GM19025 (cell line): Measurements from ENCODE around the gene NLRP10.
A peak's percentile ranks its signal among the peaks of the same experiment; 100 is the strongest.
"Not testable (repeated sequence)": the region's sequence is repeated elsewhere in the genome, so short reads cannot be mapped to it uniquely, and the experiment has no call there.

Source experiments
- ATAC-seq: cut with Tn5 transposase; IDR thresholded peaks from one replicate; pipeline ENCODE4 v1.9.1; 2021; ENCODE audit warnings: mild to moderate bottlenecking, low read depth, moderate library complexity; ENCODE audit not compliant: unreplicated experiment

Gene NLRP10, protein sequence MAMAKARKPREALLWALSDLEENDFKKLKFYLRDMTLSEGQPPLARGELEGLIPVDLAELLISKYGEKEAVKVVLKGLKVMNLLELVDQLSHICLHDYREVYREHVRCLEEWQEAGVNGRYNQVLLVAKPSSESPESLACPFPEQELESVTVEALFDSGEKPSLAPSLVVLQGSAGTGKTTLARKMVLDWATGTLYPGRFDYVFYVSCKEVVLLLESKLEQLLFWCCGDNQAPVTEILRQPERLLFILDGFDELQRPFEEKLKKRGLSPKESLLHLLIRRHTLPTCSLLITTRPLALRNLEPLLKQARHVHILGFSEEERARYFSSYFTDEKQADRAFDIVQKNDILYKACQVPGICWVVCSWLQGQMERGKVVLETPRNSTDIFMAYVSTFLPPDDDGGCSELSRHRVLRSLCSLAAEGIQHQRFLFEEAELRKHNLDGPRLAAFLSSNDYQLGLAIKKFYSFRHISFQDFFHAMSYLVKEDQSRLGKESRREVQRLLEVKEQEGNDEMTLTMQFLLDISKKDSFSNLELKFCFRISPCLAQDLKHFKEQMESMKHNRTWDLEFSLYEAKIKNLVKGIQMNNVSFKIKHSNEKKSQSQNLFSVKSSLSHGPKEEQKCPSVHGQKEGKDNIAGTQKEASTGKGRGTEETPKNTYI

DNA sequence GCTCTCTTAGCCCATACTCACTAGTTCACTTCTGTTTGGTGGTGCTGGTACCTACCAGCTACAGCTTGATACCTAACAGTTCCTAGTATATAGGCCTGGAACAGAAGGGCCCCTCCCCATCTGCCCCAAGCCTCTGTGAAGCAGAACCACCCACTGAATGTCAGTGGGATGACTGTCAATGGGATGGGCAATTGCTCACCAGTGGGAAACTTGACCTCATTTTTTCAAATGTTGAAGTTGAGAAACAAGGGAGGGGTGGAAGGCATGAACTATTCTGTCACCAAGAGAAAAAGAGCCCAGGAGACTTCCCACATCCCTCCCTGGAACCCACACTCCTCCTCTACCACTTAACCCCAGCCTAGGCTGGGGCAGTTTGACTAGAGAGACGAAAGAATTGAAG, at the start of gene NLRP10:
Gene NLRP10 (minus strand): TSS at position 62 of the 400 bp plus-strand sequence. CDS start 1,952 bp downstream, outside the sequence.
- no peak for ATAC-seq

DNA sequence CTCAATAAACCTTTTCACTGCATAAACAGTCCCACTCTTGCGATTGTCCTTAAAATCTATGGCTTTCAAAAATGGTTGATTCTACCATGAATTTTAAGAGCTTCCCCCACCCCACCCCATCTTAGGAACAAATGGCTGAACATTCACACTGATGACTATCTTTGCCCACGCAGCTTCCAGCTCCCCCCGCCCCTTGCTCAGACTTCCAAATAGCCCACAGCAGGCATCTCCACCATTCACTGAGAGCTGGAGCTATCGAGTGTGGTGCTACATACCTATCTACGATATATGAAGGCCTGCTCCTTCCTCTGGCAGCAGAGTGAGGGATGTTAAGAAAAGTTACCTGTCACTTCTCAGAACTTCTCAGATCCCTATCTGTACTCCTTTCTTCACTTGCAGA, 48.6 kb upstream of the NLRP10 start:
- ATAC-seq: no peak

DNA sequence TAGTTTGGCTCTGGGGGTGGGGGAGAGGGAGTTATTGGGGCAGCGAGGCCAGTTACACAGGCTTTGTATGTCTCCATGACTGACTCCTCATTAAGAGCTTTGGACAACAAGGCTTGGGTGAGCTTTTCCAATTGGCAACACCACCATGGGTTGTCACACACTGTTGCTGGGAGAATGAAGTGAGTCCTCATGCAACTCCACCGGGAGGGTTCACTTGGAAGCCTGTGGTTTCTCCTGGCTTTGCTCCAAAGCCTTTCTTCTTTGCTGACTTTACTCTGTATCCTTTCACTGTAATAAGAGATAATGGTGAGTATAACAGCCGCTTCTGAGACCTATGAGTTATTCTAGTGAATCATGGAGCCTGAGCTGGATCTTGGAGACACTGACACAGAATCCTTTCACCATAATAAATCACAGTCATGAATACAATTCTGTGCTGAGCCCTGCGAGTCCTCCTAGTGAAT, 46.8 kb upstream of the NLRP10 start:
- ATAC-seq: no peak

DNA sequence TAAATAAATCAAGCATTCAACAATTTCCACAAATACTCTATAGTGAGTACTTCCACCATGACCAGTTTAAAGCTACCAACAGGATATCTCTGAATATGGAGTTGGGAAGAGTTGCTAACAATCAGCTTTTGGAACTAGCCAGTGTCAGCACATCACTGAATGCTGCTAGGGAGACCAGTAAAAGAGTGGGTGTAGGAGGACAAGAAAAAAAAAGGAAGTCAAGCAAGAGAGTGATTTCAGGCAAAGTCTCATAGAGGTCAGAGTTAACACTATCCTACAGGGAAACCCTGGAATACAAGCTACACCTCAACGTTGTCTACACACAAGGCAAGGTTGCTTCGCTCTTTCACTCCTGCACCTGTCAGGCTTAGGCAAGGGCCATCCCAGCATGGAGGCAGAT, 46.1 kb upstream of the NLRP10 start:
- no peak for ATAC-seq

DNA sequence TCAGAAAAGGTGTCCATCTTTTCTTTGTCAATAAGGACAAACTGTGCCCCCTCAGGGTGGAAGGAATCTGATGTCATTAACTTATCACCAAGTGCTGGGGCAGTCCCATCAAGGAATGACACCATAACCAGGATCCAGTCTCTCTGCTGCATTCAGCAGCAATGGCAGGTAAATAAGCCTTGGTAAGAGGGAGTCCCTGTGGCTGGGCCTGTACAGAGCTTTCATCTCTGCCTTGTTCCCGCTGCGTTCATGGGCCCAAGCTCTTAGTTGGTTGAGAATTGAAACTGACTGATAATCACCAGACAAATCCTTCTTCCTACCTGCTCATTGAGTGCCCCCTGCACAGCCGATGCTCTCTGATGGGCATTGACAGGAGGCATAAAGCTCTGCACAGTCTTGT, 44.6 kb upstream of the NLRP10 start:
- no peak for ATAC-seq

DNA sequence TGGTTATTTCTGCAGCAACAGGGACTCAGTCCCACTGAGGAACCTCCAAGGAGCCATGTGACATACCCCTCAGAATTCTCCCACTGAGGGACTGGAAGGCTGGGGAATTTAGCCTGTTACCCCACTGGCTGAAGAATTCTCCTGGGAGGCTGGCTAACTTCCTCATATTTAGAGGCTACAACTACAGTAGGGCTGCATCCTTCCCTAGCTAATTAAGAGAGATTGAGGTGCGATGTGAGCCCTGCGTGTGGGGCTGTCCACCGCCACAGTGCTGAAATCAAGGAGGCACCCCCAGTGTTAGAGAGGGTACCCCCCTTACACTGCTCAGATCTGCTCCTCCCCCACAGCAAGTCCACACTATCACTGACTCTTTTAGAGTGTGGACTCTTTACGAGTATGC, 43.0 kb upstream of the NLRP10 start:
- ATAC-seq: no peak

DNA sequence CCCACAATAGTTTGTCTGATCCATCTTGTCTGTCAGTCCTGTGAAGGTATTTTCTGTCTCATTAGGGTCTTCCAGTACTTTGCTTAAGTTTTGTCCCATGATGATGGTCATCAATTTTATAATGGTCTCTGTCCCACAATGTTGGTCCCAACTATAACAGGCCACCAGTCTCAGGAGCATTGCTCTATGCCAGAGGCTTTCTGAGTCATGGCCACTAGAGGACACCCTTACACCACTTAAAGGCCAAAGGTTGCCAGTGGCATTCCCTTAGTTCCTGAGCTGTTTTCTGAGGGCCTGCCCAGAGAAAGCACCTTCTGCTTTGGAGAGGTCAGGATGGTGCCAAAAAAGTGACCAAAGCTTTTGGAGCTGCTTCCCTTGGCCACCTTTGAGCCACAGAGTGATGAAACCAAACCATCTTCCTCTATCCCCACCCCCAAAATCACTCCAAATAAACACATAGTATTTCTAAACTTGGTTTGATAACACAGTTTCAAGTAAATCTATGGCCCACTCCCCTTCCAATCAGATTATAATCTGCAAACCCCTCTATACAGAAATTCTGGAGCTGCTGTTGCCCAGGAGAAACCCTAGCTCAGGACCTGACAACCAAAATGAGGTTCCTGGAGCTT, 41.2 kb upstream of the NLRP10 start:
- peak; percentile 77 for ATAC-seq

DNA sequence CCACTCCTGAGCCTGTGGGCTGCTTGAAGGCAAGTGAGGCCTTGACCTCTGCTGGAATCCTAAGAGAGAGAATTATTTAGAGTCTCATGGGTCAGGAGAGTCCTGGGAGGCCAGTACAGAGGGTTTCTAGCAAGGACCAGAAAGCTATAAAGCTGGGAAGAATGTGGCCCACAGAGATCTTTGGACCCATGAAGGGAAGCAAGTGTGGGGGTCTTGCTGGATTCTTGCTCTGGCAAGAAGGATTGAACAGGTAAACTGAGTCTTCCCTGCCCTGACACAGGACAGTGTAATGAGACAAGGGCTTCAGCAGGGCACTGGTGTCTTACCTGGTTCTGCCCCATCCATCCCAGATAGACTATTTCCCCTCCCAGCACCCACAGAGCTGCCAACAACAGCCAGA, 40.3 kb upstream of the NLRP10 start:
- ATAC-seq: no peak

DNA sequence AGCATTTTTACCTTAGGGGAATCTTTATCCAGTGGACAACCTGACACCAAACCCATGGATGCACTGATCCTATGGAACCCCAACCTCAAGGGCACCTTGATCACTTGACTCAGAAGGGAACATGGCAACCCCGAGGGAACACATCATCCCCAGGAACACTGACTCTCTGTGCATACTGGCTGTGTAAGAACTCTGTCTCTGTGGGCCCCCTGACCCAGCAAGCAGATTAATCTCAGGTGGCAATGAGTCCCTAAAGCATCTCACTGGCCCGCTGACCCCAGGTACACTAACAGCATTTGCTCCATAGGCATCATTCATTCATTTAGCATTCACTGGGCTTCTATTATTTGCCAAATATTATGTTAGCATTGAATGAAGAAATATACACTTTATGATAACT, 38.8 kb upstream of the NLRP10 start:
- ATAC-seq: no peak

DNA sequence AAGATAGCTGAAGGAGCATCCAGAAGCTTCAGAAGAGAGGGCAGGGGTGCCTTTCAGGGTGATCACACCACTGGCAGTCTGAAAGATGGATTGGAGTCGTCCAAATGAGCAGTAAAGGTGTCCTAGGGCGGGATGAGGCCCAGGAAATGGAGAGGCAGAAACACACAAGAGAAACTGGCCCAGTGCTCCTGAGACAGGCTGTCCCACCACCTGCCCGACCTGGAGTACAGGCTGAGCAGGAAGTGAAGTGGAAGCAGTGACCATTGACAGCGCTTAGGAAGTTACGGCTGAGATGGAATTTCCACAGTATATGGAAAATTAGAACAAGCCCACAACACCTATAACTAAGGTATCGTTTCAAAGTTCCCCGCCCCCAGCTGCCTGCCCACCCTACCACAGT, 37.9 kb upstream of the NLRP10 start:
- no peak for ATAC-seq

DNA sequence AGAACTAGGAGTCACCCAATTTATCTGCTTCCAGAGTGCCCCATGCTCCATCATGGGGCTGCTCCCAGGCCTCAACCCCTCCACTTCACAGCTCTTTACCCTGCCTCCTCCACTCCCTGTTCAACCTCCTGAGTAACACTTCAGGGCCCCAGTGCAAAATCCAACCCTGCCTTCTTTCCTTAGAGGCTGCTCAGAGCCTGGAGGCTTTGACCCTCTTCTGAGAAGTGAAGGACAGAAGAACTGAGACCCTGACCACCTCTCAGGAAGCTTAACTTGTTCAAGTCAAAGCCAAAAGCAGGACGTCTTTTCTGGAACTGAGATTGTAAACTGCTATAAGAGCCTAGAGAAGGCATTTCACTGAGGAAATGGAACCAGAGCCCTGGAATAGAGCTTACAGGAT, 37.4 kb upstream of the NLRP10 start:
- no peak for ATAC-seq

DNA sequence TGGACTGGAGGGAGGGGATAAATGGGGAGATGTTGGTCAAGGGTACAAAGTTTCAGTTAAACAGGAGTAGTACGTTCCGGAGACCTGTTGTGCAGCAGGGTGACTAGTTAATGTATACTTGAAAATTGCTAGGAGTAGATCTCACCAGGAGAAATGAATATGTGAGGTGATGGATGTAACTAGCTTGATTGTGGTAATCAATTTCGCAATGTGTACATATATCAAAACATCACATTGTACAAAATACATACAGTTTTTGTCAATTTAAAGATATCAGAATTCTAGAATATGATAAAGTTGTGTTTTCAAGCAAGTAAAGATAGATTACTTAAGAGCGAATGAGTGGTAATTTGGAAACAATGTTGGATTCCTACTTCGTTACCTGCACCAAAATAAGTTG, 35.1 kb upstream of the NLRP10 start:
- no peak for ATAC-seq

DNA sequence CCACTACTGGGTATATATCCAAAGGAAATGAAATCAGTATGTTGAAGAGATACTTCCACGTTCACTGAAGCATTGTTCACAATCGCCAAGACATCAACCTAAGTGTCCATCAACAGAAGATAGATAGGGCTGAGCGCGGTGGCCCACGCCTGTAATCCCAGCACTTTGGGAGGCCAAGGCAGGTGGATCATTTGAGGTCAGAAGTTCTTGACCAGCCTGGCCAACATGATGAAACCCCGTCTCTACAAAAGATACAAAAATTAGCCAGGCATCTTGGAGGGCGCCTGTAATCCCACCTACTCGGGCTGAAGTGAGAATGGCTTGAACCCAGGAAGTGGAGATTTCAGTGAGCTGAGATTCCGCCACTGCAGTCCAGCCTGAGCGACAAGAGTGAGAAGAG, 34.5 kb upstream of the NLRP10 start:
- no peak for ATAC-seq

DNA sequence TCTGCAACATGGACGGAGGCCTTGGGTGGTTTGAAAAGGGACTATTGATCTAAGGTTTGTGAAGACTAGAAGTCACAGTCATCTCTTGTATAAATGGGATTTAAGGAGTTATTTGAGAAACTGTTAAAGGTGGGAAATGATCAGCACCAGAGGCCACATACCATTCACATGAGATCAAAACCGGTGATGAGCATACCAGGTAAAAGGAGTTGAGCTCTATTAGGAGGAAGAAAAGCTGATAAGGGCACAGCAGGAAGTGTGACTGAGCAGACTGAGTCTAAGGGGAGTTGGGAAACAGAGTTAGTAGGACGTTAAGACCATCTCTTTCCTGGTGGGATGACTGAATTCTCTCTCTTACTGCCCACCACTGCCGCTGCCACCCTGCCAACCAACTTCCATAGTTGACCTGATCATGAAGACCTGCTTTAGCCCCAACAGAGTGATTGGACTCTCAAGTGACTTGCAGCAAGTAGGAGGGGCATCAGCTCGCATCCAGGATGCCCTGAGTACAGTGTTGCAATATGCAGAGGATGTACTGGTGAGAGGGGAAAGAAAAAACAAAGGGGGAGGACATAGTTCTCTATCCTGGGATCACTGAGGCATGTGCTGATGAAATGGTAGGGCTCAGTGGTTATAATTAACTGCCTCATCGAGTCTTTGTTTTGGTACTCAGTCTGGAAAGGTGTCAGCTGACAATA, 29.5 kb upstream of the NLRP10 start:
- no peak for ATAC-seq

DNA sequence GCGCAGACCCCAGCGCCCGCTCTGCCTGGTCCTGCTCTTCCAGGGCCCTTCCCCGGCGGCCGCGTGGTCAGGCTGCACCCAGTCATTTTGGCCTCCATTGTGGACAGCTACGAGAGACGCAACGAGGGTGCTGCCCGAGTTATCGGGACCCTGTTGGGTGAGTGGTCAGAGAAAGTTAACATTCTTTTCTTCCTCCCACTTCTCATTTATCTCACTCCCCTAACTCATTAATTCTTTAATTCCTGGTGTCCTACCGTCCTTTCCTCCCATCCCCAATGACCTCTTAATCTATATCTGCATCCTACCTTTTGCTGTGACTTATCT, 22.3 kb upstream of the NLRP10 start:
- not testable (repeated sequence) for ATAC-seq

DNA sequence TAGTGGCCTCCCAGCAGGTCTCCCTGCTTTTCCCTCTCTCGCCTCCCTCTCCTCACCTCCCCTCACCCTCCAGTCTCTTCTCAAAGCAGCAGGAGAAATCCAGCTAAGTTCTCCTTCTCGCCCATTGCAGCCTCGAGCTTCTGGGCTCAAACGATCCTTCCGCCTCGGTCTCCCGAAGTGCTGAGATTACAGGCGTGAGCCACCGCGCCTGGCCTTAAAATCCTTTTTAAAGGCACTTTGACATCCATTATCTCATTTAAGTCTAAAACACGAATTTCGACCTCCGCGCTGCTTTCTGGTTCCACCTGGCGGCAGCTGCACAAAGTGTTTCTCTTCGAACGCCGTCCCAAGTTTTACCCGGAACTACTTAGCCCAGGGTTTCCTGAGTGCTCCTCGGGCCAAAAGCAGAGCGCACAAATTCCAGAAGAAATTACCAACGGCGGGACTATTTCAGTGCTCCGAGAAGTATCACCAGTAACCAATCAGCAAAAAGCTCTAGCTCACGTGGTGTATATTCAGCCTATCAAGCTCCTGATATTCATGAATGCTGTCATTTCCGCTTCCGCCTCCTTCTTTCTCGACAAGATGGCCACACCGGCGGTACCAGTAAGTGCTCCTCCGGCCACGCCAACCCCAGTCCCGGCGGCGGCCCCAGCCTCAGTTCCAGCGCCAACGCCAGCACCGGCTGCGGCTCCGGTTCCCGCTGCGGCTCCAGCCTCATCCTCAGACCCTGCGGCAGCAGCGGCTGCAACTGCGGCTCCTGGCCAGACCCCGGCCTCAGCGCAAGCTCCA, 21.7 kb upstream of the NLRP10 start, which contains the start of gene EIF3F:
Gene EIF3F (plus strand): TSS at position 570 of the 792 bp plus-strand sequence. CDS start 16 bp downstream, at position 586.
- ATAC-seq: peak; percentile 94

DNA sequence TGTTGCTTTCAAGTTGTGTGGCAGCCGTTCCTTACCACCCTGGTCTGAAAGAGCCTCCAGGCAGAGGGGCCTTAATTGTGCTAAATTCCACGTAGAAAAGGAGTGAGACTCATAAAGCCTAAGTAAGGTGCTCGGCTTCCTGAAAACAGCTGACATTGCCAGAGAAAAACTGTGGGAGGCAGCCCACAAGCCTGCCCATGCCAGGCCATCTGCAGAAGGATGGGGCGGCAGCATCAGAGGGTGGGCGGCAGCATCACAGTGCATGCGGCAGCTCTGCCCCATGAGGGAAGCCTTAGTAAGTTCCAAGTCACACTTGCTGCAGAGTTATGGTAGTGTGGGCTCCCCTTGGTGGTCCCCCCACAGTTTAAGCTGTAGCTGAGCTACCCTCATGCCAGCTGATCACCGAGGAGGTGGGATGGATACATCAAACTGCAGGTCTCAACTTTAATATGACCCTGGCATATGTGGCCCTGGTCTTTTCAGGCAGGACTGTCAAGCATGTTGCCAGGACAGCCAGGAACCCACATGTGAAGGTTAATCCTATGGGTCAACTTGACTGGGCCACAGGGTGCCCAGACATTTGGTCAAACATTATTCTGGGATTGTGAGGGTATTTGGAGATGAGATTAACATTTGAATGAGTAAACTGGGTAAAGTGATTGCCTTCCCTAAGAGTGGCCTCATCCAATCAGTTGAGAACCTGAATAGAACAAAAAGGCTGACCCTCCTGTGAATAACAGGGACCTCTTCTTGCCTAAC, 18.8 kb upstream of the NLRP10 start:
- ATAC-seq: no peak

DNA sequence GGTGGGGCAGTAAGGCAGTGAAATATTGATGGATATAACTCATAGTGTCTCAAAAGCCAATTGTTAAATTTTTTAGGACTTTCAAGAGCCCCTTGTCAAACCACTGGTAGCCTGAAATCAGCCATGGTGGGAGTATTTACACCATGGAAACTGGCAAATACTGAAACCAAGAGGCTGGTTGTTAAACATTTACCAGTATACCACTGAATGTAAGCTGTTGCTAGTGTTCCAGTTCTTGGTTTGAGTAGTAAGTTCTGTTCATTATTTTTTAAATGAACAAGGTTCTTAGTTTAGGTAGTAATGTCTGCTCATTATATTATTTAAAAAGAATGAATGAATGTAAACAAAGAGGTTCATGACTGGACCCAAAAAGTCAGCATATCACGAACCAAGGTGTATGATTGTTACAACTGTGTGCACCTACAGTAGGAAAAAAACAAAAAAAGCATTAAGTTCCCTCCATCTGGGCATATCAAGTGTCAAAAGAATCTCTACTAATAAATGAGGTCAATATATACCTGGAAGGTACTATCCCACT, 17.4 kb upstream of the NLRP10 start:
- ATAC-seq: peak; percentile 36

DNA sequence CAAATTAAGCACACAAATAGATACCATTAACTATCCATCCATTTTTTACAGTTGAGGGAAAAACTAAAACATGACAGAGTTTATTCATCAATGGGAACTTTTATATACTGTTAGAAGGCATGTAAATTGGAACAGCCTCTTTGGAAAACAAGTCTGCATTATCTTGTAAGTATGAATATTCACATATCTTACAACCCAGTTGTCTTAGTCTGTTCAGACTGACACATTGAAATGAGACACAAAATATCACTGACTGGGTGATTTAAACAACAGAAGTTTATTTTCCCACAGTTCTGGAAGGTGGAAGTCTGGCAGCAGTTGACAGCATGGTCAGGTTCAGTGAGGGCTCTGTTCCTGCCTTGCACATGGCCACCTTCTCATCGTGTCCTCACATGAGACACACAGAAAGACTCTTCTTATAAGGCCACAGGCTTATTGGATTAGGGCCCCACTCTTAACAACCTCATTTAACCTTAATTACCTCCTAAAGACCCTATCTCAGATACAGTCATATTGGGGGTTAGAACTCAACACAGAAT, 16.4 kb upstream of the NLRP10 start:
- no peak for ATAC-seq
